Measurements from ENCODE around the gene ATG10. TPM values are rescaled to one million over a fixed set of nuclear protein-coding genes. Genes with fewer than 3 reads are reported as not detected.
A peak's percentile ranks its signal among the peaks of the same experiment; 100 is the strongest.

Gene ATG10
- total and polyA plus RNA-seq, 2 of the 13 experiments (the other 11 are each of a cell fraction or from before 2014, with no cell fraction given) = 2.0 to 5.7 TPM

DNA sequence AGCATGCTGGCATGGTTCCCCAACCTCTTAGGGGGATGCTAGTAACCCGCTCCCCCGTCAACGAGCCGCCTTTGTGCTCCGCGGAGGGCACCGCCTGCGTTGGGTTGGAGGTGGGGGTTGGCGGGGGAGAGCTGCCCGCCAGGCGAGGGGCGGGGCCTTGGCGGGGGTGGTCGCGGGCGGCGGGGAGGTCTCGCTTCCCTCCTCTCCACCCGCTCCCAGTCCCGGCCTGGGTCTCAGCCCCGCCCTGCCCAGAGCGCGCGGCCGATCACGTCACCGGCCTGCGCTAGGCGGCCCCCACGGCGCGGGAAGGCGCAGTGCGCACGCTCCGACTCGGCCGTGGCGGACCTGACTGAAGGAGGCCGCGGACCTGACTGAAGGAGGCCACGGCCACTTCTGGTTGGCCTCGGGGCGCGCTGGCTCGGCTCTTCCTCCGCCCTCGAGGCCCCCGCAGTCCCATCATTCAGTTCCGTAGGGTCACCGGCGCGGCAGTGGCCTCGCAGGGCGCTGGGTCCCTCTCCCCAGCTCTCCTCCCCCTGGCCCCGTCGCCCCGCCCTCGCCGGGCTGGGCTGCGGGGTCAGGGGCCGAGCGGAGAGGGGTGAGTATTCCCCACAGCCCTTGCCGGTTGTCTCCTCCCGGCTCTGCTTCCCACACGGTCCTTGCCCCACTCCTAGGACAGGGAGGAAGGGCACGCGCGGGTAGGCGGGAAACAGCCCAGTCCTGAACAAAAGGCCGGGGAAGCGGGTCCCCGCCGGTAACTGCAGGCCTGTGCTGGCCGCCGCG lies at the start of gene ATG10 (continued):
- TF ChIP-seq ZNF780A (CRISPR knock-in tag; IDR thresholded peaks at IDR 0.05) = no peak
- peak; percentile 77 for TF ChIP-seq ATF7-NPFF (CRISPR knock-in tag; IDR thresholded peaks at IDR 0.05; ENCODE audit: low read depth)
- no peak for TF ChIP-seq ATF1 (CRISPR knock-in tag; IDR thresholded peaks at IDR 0.05)
- TF ChIP-seq ZNF362 (CRISPR knock-in tag; IDR thresholded peaks at IDR 0.05; ENCODE audit: borderline replicate concordance) = no peak
- TF ChIP-seq, protein P1, sequence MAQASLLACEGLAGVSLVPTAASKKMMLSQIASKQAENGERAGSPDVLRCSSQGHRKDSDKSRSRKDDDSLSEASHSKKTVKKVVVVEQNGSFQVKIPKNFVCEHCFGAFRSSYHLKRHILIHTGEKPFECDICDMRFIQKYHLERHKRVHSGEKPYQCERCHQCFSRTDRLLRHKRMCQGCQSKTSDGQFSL (CRISPR knock-in tag; IDR thresholded peaks at IDR 0.05) = no peak
- TF ChIP-seq FOXK1 (CRISPR knock-in tag; IDR thresholded peaks at IDR 0.05; ENCODE audit: borderline replicate concordance, low read depth) = 0 out of 2 replicates have a peak, but pooled peaks have one; percentile 27
- peak; percentile 77 for TF ChIP-seq ARID4A (CRISPR knock-in tag; IDR thresholded peaks at IDR 0.05; ENCODE audit: borderline replicate concordance)
- TF ChIP-seq ATF2 (CRISPR knock-in tag; IDR thresholded peaks at IDR 0.05) = peak; percentile 72
- TF ChIP-seq HMGXB4 (CRISPR knock-in tag; IDR thresholded peaks at IDR 0.05; ENCODE audit: borderline replicate concordance in 1 of 2, low read depth in 1 of 2) = peak; percentile 74 to 91
- peak; percentile 79 for TF ChIP-seq GATAD1 (CRISPR knock-in tag; IDR thresholded peaks at IDR 0.05)
- 0 out of 2 replicates have a peak, but pooled peaks have one; percentile 63 for TF ChIP-seq ZNF572 (CRISPR knock-in tag; IDR thresholded peaks at IDR 0.05)
- peak; percentile 65; the same call in 1 of the 2 replicates for TF ChIP-seq ZNF20 (CRISPR knock-in tag; IDR thresholded peaks at IDR 0.05)
- peak; percentile 63 for TF ChIP-seq THAP11 (CRISPR knock-in tag; IDR thresholded peaks at IDR 0.05)
- TF ChIP-seq ZNF225 (CRISPR knock-in tag; IDR thresholded peaks at IDR 0.05) = peak; percentile 80
- TF ChIP-seq ZNF281 (CRISPR knock-in tag; IDR thresholded peaks at IDR 0.05; ENCODE audit: borderline replicate concordance) = peak; percentile 61; the same call in 1 of the 2 replicates
